NCI-H2196 treated with DMSO at 0.1 percent for 48 hours (cell line): Measurements from ENCODE around the gene CEP112.
"Not testable (repeated sequence)": the region's sequence is repeated elsewhere in the genome, so short reads cannot be mapped to it uniquely, and the experiment has no call there.

Experiments used
- DNase-seq: peaks from one replicate; lab custom pipeline; 2025; ENCODE audit not compliant: unreplicated experiment; lab: John Stamatoyannopoulos, UW

CEP112 gene

GRCh38 chr17:65841089-65841488 lies 350.8 kb downstream of the CEP112 start:
- no peak for DNase-seq

DNA sequence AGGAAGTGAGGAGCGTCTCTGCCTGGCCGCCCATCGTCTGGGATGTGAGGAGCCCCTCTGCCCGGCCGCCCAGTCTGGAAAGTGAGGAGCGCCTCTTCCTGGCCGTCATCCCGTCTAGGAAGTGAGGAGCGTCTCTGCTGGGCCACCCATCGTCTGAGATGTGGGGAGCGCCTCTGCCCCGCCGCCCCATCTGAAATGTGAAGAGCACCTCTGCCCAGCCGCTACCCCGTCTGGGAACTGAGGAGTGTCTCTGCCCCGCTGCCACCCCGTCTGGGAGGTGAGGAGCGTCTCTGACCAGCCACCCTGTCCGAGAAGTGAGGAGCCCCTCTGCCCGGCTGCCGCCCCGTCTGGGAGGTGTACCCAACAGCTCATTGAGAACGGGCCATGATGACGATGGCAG lies 354.7 kb downstream of the CEP112 start:
- DNase-seq, result not testable (repeated sequence)

GRCh38 chr17:65833214-65833613 lies 358.7 kb downstream of the CEP112 start:
- no peak for DNase-seq

DNA sequence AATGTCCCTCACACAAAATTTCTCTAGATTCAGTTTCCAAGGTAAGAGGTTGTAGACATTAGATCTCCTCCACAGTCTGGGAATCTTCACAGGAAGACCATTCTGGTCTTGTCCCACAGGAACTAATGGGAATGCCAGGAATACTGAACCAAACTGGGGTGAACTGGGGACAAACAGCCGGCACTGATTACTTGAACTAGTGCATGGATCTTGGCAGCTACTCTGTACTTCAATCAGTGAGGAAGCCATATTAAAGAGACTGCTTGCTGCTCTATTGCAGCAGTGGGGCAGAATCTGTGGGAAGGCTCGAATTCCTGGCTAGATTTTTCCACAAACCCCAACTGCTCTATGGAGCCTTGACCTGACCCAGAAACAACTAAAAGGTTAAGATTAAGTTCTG lies 361.6 kb downstream of the CEP112 start:
- DNase-seq, result no peak

GRCh38 chr17:65826577-65826976 lies 365.4 kb downstream of the CEP112 start:
- DNase-seq, result not testable (repeated sequence)

DNA sequence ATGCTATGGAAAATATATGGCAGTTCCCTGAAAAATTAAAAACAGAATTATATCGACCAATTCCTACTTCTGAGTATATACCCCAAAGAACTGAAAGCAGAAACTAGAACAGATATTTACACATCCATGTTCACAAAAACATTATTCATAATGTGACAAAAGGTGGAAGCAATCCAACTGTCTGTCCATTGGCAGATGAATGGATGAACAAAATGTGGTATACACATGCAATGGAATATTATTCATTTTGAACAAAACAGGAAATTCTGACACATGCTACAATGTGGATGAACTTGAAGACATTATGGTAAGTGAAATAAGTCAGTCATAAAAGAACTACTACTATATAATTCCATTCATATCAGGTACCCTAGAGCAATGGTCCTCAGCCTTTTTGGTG lies 367.0 kb downstream of the CEP112 start:
- DNase-seq, result no peak

DNA sequence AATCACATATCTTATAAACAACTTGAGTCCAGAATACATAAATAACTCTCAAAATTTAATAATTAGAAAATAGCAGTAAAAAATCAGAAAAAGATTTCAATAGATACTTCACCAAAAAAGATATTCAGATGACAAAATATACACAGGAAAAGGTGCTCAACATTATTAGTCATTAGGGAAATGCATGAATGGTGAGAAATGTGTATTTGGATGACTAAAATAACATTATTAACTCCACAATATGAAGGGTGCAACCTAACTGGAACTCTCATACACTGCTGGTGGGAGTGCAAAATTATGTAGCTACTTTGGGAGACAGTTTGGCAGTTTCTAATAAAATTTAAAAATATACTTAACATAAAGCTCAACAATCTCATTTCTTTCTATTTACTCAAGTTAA lies 368.2 kb downstream of the CEP112 start:
- no peak for DNase-seq

DNA sequence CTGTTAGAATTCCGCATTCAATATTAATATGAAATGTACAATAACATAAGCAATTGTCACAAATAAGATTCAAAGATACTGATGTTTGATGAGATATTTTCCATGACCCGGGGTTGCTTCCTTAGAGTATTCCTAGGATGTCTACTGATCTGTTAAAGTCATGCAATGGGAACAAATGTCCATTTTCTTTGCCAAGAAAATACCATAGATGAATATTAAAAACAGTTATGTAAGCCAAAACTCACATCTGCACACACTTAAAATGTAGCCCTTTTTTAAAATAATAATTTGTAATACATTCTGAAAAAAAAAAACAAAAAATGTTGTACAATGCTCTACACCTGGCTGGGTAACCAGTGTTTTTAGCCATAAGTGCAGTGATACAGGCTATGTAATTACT lies 371.1 kb downstream of the CEP112 start:
- DNase-seq, result no peak

DNA sequence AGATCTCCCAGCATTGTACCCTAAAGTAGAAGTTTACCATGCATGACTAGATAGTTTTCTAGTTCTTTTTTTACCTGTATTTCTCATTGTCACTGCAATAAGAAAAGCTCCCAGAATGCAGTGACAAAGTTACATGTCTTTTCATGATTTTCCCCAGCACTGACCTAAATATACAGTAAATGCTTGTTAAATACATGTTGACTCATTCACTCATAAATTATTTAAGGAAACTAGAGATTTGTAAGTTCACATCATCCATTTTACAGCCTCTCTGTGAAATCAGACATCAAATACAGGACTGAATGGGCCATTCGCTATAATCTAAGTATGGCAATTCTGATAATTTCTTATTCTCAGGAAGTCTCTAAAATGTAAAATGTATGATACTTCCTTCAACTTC lies 371.6 kb downstream of the CEP112 start:
- DNase-seq, result no peak

- no peak for DNase-seq
These were observed 372.1 kb downstream of the CEP112 start for GRCh38 chr17:65819810-65820209.

DNA sequence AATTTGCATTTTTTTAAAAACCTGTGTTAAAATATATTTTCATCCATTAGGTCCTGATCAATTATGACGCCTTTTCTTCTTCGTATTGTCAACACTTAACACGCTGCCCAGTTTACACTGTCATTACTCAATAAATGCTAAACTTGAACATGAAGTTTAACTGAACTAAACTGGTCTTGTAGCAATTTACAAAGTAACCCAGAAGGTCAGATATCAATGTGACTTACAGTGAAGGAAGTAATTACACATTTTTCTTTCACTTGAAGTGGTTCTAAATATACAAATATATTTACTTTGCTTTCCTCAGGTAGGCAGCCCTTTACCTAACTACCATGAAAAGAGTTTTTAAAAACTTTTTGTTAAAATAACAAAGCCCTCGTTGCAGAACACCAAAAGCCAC lies 374.0 kb downstream of the CEP112 start:
- DNase-seq, result no peak

GRCh38 chr17:65814418-65814817 lies 377.5 kb downstream of the CEP112 start:
- DNase-seq, result no peak

DNA sequence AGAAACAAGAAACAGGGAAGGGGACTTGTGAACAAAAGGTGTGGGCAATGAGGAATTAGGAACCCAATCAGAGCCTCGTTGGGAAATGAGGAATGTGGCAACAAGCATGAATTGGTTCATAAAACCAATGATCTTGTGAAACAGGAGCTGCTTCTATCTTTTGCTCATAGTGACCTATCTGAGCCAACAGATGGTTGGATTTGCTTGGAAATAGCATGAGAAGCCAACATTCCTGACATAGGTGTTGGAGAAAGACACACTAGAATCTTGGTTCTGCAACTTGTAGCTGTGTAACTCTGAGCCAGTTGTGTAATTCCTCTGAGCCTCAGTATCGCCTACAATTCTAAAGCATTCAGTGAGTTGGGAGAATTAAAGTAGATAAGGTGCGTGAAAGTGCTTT lies 378.6 kb downstream of the CEP112 start:
- DNase-seq, result no peak

DNA sequence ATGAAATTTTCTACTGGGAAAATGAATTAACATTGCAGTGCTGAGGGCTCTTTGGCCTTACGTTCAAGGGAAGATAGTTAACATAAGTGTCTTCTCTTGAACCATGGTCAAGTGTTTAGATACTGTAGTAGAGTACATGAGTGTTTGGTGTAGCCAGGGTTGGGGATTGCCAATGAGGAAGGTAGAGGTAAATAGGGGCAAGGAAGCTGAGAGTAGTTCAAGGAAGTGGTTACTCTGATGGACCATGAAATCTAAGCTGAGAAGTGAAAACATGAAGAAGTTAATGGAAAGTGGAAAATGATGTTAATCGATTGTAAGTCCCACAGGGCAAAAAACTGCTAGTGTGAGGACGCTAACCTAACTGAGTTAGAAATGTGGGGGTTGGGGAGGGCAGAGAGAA lies 380.9 kb downstream of the CEP112 start:
- no peak for DNase-seq

- DNase-seq, result no peak
These were observed 382.6 kb downstream of the CEP112 start for GRCh38 chr17:65809366-65809765.

DNA sequence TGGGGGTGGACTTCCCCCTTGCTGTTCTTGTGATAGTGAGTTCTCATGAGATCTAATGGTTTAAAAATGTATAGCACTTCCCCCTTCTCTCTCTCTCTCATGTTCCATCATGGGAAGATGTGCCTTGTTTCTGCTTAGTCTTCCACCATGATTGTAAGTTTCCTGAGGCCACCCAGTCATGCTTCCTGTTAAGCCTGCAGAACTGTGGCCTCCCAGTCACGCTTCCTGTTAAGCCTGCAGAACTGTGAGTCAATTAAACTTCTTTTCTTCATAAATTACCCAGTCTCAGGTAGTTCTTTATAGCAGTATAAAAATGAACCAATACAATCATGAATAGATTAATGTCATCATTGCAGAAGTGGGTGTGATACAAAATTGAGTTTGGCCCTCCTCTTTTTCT lies 383.4 kb downstream of the CEP112 start:
- DNase-seq, result not testable (repeated sequence)

- DNase-seq, result no peak
These were observed 384.6 kb downstream of the CEP112 start for GRCh38 chr17:65807361-65807760.

GRCh38 chr17:65801513-65801912 lies 390.4 kb downstream of the CEP112 start:
- DNase-seq, result no peak

GRCh38 chr17:65800655-65801054 lies 391.3 kb downstream of the CEP112 start:
- DNase-seq, result no peak

- DNase-seq, result no peak
These were observed 392.1 kb downstream of the CEP112 start for GRCh38 chr17:65799869-65800268.

- no peak for DNase-seq
These were observed 392.5 kb downstream of the CEP112 start for GRCh38 chr17:65799454-65799853.

DNA sequence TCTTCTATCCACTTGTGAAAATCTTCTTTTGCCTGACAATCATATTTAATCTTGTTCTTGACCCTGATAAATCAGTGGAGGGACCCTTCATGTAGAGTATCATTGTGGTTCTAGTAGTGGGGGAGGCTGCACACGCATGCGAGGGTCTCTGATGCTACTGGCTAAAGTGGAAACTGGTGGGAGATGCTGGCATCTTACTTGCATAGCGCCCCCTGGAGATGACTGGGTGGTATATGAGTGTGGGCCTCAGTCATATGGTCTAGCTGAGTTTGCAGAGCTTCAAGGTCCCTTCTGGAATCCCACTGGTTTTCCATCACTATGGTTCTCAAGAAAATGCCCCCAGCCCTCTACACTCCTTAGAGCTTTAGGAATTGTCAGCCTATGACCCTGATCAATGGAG lies 394.1 kb downstream of the CEP112 start:
- no peak for DNase-seq

- DNase-seq, result no peak
These were observed 394.8 kb downstream of the CEP112 start for GRCh38 chr17:65797101-65797500.

DNA sequence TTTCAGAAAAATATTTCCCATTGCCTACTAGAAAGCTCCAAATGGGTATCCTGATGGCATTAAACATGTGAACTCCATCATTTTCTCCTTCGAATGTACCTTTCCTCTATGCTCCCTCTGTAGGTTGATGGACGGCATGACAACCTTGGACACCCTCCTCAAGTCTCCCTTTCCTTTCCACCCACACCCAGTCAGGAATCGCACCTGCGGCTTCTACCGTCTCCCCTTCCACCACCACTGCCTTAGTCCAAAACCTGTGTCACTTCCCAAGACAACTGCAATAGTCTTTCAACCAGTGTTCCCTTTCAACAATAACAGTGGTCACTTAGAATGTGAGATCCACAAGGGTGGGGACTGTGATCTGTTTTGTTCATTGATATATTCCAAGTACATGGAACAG lies 397.4 kb downstream of the CEP112 start:
- DNase-seq, result no peak
